GM23248 (cell line): ENCODE results near the gene CYTH2.

Source experiments
- EZH2 ChIP-seq: fragments of 200-600 bp; sonication (generic); IDR thresholded peaks from 2 replicates; pipeline ENCODE4 v1.6.1; 2018; ENCODE audit warnings: antibody characterized with exemption, mild to moderate bottlenecking; ENCODE audit not compliant: insufficient read depth, poor library complexity, severe bottlenecking
- EZH2phosphoT487 ChIP-seq: fragments of 200-600 bp; sonication (generic); IDR thresholded peaks from 2 replicates; pipeline ENCODE4 v1.6.1; 2018; ENCODE audit warnings: antibody characterized with exemption, moderate library complexity, mild to moderate bottlenecking, low read depth; ENCODE audit not compliant: insufficient read depth

- TF ChIP-seq EZH2 (no peak), EZH2phosphoT487 (no peak)
Measured at GRCh38 chr19:48509467-48510194, 40.5 kb downstream of the CYTH2 start.
